ENCODE measurements around the gene TSFM. TPM values are rescaled to one million over a fixed set of nuclear protein-coding genes. Genes with fewer than 3 reads are reported as not detected.
"Not testable (repeated sequence)": the region's sequence is repeated elsewhere in the genome, so short reads cannot be mapped to it uniquely, and the experiment has no call there.

The TSFM gene
- total and polyA plus RNA-seq, 8 donors, result 7.2 to 16.7 (median 13.5) TPM

DNA sequence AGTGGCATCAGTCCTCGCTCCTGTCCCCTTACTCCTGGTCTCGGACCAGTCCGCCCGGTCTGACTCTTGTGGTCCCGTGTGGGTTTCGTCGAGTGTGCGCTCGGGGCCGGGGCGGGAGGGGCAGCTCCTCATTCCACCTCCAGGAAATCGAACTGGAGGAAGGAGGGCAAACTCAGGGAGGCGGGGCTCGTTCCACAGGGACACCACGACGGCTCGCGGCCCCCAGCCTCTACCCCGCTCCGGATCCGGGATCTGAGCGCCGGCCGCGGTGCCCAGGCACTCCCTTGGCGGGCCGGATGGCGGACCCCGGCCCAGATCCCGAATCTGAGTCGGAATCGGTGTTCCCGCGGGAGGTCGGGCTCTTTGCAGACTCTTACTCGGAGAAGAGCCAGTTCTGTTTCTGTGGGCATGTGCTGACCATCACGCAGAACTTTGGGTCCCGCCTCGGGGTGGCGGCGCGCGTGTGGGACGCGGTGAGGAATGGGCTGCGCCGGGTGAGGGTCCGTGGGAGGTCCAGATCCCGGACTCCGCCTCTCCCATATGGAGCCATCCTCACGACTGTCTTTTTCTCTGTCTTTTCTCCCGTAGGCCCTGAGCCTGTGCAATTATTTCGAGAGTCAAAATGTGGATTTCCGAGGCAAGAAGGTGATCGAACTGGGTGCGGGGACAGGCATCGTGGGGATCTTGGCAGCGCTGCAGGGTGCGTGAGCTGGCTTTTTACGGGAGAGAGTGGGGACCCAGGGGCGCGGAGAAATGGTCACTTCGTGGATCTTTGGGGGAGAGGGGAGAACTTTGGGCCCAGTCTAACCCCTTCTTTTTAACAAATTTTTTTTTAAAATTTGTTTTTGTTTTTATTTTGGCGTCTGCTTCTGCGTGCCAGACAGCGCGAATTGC is 9.9 kb upstream of the TSFM start, which contains the start of gene EEF1AKMT3:
TSS of gene EEF1AKMT3 (plus strand) at position 186 of the 894 bp plus-strand sequence. CDS start at position 297, 111 bp downstream.
- intact Hi-C loops (cut with DNase I), result no loop called here
- FAIRE-seq (no peak), DNase-seq (peak; percentile 73 to 89 (median 78)), ATAC-seq (peak; percentile 70 to 84 (median 80))
- TF ChIP-seq, protein P1, sequence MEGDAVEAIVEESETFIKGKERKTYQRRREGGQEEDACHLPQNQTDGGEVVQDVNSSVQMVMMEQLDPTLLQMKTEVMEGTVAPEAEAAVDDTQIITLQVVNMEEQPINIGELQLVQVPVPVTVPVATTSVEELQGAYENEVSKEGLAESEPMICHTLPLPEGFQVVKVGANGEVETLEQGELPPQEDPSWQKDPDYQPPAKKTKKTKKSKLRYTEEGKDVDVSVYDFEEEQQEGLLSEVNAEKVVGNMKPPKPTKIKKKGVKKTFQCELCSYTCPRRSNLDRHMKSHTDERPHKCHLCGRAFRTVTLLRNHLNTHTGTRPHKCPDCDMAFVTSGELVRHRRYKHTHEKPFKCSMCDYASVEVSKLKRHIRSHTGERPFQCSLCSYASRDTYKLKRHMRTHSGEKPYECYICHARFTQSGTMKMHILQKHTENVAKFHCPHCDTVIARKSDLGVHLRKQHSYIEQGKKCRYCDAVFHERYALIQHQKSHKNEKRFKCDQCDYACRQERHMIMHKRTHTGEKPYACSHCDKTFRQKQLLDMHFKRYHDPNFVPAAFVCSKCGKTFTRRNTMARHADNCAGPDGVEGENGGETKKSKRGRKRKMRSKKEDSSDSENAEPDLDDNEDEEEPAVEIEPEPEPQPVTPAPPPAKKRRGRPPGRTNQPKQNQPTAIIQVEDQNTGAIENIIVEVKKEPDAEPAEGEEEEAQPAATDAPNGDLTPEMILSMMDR (IDR thresholded peaks at IDR 0.05), result no peak
- Histone ChIP-seq H3K27ac (peak within 1 kb of the TSS; percentile 87 to 95 (median 92)), H3K27me3 (no peaks in the 10 kb centered on the region), H3K9me3 (no peaks in the 10 kb centered on the region), H3K36me3 (no peaks in the 10 kb centered on the region), H3K4me1 (peaks cover 6 to 13% (median 8%) of the 10 kb centered on the region in 3 donors), H3K4me3 (peak within 1 kb of the TSS; percentile 69 to 97 (median 80))
- WGBS, 2 donors, result 1 to 2% methylated on average over 66 to 67 of the region's 67 CpGs

DNA sequence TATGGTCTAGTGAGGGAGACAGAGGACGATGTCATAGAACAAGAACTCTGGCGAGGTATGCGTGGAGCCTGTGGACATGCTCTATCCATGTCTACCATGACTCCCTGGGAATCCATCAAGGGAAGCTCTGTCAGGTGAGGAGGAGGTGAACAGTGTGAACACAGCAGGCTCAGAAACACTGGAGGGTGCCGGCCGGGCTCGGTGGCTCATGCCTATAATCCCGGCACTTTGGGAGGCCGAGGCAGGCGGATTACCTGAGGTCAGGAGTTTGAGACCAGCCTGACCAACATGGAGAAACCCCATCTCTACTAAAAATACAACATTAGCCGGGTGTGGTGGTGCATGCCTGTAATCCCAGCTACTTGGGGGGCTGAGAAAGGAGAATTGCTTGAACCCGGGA is 8.0 kb upstream of the TSFM start:
- intact Hi-C loops (cut with DNase I); ATAC-seq; H3K9me3 ChIP-seq; FAIRE-seq; DNase-seq; H3K27me3 ChIP-seq; H3K36me3 ChIP-seq; H3K4me3 ChIP-seq; H3K27ac ChIP-seq: not testable (repeated sequence)
- H3K4me1 ChIP-seq, result peaks cover 6 to 17% (median 8%) of the 10 kb centered on the region in 3 donors
- 88 to 95% methylated on average over 11 of the region's 11 CpGs for WGBS, 2 donors

DNA sequence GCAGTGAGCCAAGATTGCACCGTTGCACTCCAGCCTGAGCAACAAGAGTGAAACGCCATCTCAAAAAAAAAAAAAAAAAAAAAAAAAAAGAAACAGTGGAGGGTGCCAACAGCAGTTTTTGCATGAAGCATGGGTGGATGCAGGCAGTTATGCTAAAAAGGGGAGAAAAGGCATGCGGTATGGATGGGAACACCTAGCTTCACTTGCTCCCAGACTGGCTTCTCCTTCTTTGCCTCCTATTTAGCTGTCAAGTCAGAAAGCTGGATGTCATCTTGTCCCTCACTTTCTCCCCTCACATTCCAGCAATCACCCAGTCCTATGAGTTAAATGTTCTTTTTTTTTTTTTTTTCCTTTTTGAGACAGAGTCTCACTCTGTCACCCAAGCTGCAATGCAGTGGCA is 7.5 kb upstream of the TSFM start:
- Histone ChIP-seq H3K4me3 (no peak overlapping the region), H3K27me3 (no peaks in the 10 kb centered on the region), H3K9me3 (no peaks in the 10 kb centered on the region), H3K4me1 (peaks cover 6 to 17% (median 8%) of the 10 kb centered on the region in 3 donors), H3K36me3 (no peaks in the 10 kb centered on the region), H3K27ac (no peak overlapping the region)
- intact Hi-C loops (cut with DNase I), result no loop called here
- no peak for ATAC-seq
- TF ChIP-seq, protein P1 (IDR thresholded peaks at IDR 0.05), result no peak
- no peak for DNase-seq
- no peak for FAIRE-seq
- 65 to 70% methylated on average over 3 of the region's 3 CpGs for WGBS, 2 donors

DNA sequence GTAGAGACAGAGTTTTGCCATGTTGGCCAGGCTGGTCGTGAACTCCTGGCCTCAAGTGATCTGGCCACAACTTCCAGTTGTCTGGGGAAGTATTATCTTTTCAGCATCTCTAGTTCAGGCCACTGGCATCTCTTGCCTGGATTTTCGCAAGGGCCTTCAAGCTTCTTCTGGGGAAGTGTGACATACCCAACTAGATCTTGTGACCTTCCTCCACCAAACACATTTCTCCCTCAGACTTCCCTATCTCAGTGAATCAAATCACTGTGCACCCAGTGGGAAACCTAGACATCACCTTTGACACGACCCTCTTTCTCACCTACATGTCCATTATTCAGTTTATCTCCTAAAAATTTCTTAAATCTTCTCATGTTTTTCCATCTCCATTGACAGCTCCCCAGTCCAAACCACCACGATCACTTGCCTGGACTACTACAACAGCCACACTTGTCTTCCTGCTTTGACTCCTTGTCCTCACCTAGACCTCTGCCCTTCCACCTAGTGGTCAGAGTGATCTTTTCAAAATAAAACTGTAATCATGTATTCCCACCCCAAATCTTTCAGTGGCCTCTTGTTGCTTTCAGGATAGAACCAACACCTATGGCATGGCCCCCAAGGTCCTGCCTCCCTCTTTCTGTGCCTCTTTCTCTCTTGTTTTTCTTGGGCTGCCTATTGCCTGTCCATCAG is 6.9 kb upstream of the TSFM start:
- TF ChIP-seq, protein P1 (IDR thresholded peaks at IDR 0.05), result no peak
- no peak for FAIRE-seq
- H3K36me3 ChIP-seq, result no peaks in the 10 kb centered on the region

DNA sequence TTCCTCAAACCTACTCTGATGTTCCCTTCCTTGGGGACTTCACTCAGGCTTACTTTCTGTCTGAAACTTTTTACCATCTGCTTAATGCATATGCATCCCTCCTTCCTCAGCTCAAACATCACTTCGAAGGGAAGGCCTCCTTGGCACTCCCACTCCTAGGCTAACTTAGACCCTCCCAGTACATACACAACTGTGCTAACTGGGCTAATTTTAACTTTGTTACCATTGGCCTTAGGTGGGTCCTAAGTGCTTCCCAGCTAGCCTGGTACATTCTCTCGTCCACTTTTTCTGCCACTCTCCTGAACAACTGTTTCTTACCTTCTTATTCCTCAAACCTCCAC is 6.4 kb upstream of the TSFM start:
- TF ChIP-seq, protein P1 (IDR thresholded peaks at IDR 0.05), result no peak
- DNase-seq (no peak), ATAC-seq (no peak), FAIRE-seq (no peak)
- no peaks in the 10 kb centered on the region for H3K36me3 ChIP-seq
- H3K27me3 ChIP-seq, result no peaks in the 10 kb centered on the region
- H3K27ac ChIP-seq, result no peak overlapping the region
- intact Hi-C loops (cut with DNase I), result no loop called here
- H3K4me3 ChIP-seq, result no peak overlapping the region
- peaks cover 2 to 13% (median 6%) of the 10 kb centered on the region in 3 donors for H3K4me1 ChIP-seq
- H3K9me3 ChIP-seq, result no peaks in the 10 kb centered on the region
- 82 to 91% methylated on average over 2 of the region's 2 CpGs for WGBS, 2 donors

More for the DNA sequence above, 6.9 kb upstream of the TSFM start:
- Histone ChIP-seq H3K27me3 (no peaks in the 10 kb centered on the region), H3K4me1 (peaks cover 6 to 17% (median 8%) of the 10 kb centered on the region in 3 donors), H3K9me3 (no peaks in the 10 kb centered on the region), H3K27ac (no peak overlapping the region), H3K4me3 (no peak overlapping the region)
- 75 to 86% methylated on average over 4 of the region's 4 CpGs for WGBS, 2 donors
- DNase-seq (no peak), ATAC-seq (no peak)
- intact Hi-C loops (cut with DNase I), result no loop called here

Data from pancreas (tissue), 10 donors.